GM23338 (cell line): Measurements from ENCODE around the gene ACSF3. TPM values are rescaled to one million over a fixed set of nuclear protein-coding genes. Genes with fewer than 3 reads are reported as not detected.

Experiments
- ATAC-seq: fragments of 200-7000 bp; cut with Tn5 transposase; 3 replicates; pipeline ENCODE4 v1.9.1; 2020
- DNase-seq: peaks from one replicate; pipeline ENCODE4 v3.0.0-alpha.2; 2015; ENCODE audit warnings: low spot score
- H2AFZ ChIP-seq: fragments of 200-600 bp; sonication (generic); 2 replicates; pipeline ENCODE4 v1.8.0; 2016; ENCODE audit warnings: antibody characterized with exemption, mild to moderate bottlenecking, moderate library complexity
- H3F3A ChIP-seq: fragments of 200-600 bp; sonication (generic); replicated peaks from 2 replicates; pipeline ENCODE4 v1.8.0; 2017; ENCODE audit warnings: antibody characterized with exemption, mixed run types, low read depth
- H3K27ac ChIP-seq: fragments of 200-600 bp; sonication (generic); 2 replicates; pipeline ENCODE4 v1.6.1; 2016; ENCODE audit warnings: low read depth
- H3K27me3 ChIP-seq: fragments of 200-600 bp; sonication (generic); 2 replicates; pipeline ENCODE4 v1.8.0; 2016; ENCODE audit warnings: mild to moderate bottlenecking, mixed run types, moderate library complexity; ENCODE audit not compliant: insufficient read depth
- H3K36me3 ChIP-seq: fragments of 200-600 bp; sonication (generic); 2 replicates; pipeline ENCODE4 v1.8.0; 2016; ENCODE audit warnings: mild to moderate bottlenecking; ENCODE audit not compliant: insufficient read depth
- H3K4me1 ChIP-seq: fragments of 200-600 bp; sonication (generic); 2 replicates; pipeline ENCODE4 v1.8.0; 2016; ENCODE audit warnings: mild to moderate bottlenecking, moderate library complexity; ENCODE audit not compliant: insufficient read depth
- H3K4me2 ChIP-seq: fragments of 200-600 bp; sonication (generic); 2 replicates; pipeline ENCODE4 v1.7.1; 2017; ENCODE audit warnings: mixed run types
- H3K4me3 ChIP-seq: fragments of 200-600 bp; sonication (generic); 2 replicates; pipeline ENCODE4 v1.6.1; 2016; ENCODE audit warnings: mixed run types
- H3K79me2 ChIP-seq: fragments of 200-600 bp; sonication (generic); replicated peaks from 2 replicates; pipeline ENCODE4 v1.8.0; 2017; ENCODE audit warnings: mild to moderate bottlenecking; ENCODE audit not compliant: insufficient read depth
- H3K9me2 ChIP-seq: fragments of 200-600 bp; sonication (generic); 2 replicates; pipeline ENCODE4 v1.8.0; 2017; ENCODE audit not compliant: insufficient read depth
- H4K20me1 ChIP-seq: fragments of 200-600 bp; sonication (generic); replicated peaks from 2 replicates; pipeline ENCODE4 v1.8.0; 2017; ENCODE audit warnings: mild to moderate bottlenecking; ENCODE audit not compliant: insufficient read depth
- H3K27ac Mint-ChIP-seq: 2 replicates; pipeline ENCODE4 v1.8.0; 2020; ENCODE audit warnings: inconsistent platforms, mild to moderate bottlenecking, moderate library complexity, mixed read lengths
- H3K27me3 Mint-ChIP-seq: 3 replicates; pipeline ENCODE4 v1.8.0; 2022; ENCODE audit warnings: low read depth, mild to moderate bottlenecking, moderate library complexity, mixed read lengths, inconsistent platforms; ENCODE audit not compliant: insufficient read depth, poor library complexity
- H3K36me3 Mint-ChIP-seq: 3 replicates; pipeline ENCODE4 v1.8.0; 2021; ENCODE audit warnings: low read depth, mild to moderate bottlenecking, inconsistent platforms, moderate library complexity, mixed read lengths
- H3K4me1 Mint-ChIP-seq: 3 replicates; pipeline ENCODE4 v1.8.0; 2020; ENCODE audit warnings: mild to moderate bottlenecking, inconsistent platforms, mixed read lengths
- H3K4me3 Mint-ChIP-seq: 3 replicates; pipeline ENCODE4 v1.8.0; 2021; ENCODE audit warnings: moderate library complexity, mild to moderate bottlenecking, inconsistent platforms, mixed read lengths
- H3K9me3 Mint-ChIP-seq: 3 replicates; pipeline ENCODE4 v1.8.0; 2020; ENCODE audit warnings: moderate library complexity, mild to moderate bottlenecking, inconsistent platforms, mixed read lengths
- CREB1 ChIP-seq: fragments of 250-450 bp; sonication (Bioruptor Pico); IDR thresholded peaks from 2 replicates; pipeline ENCODE4 v1.5.0; 2020; ENCODE audit warnings: low read depth, mild to moderate bottlenecking, moderate library complexity
- CTCF ChIP-seq, 2 experiments: fragments of 200-600 bp in 1 of 2; sonication (generic) in 1 of 2; conservative IDR thresholded peaks; 2 replicates each; pipeline versions ENCODE4 v1.5.1 to v1.6.1; 2016 to 2017; ENCODE audit warnings: antibody characterized with exemption in 2 of 2, low read depth in 2 of 2, mild to moderate bottlenecking in 2 of 2, moderate library complexity in 1 of 2
- ETS1 ChIP-seq: IDR thresholded peaks from 2 replicates; pipeline ENCODE4 v1.6.1; 2016; ENCODE audit warnings: antibody characterized with exemption
- EZH2 ChIP-seq: fragments of 200-600 bp; sonication (generic); IDR thresholded peaks from one replicate; pipeline ENCODE4 v1.8.0; 2017; ENCODE audit warnings: antibody characterized with exemption, mild to moderate bottlenecking, low read depth; ENCODE audit not compliant: unreplicated experiment
- EZH2phosphoT487 ChIP-seq: fragments of 200-600 bp; sonication (generic); IDR thresholded peaks from one replicate; pipeline ENCODE4 v1.8.1; 2018; ENCODE audit warnings: antibody characterized with exemption; ENCODE audit not compliant: unreplicated experiment
- JUNB ChIP-seq: IDR thresholded peaks from one replicate; pipeline ENCODE4 v1.6.1; 2016; ENCODE audit warnings: antibody characterized with exemption; ENCODE audit not compliant: unreplicated experiment
- NANOG ChIP-seq: IDR thresholded peaks from 2 replicates; pipeline ENCODE4 v1.6.1; 2016; ENCODE audit warnings: antibody characterized with exemption, borderline replicate concordance
- POLR2AphosphoS5 ChIP-seq: IDR thresholded peaks from 2 replicates; pipeline ENCODE4 v1.6.1; 2016; ENCODE audit warnings: antibody characterized with exemption, low read depth
- REST ChIP-seq: IDR thresholded peaks from one replicate; pipeline ENCODE4 v1.6.1; 2018; ENCODE audit warnings: antibody characterized with exemption; ENCODE audit not compliant: unreplicated experiment
- STAT1 ChIP-seq: IDR thresholded peaks from one replicate; pipeline ENCODE4 v1.6.1; 2016; ENCODE audit warnings: antibody characterized with exemption; ENCODE audit not compliant: unreplicated experiment
- ZNF114 ChIP-seq: fragments of 250-450 bp; sonication (Bioruptor Pico); IDR thresholded peaks from 2 replicates; pipeline ENCODE4 v1.5.0; 2020; ENCODE audit warnings: mild to moderate bottlenecking, moderate library complexity
- ZNF331 ChIP-seq: fragments of 250-450 bp; sonication (Bioruptor Pico); IDR thresholded peaks from 2 replicates; pipeline ENCODE4 v1.5.0; 2020; ENCODE audit warnings: low read depth, mild to moderate bottlenecking, moderate library complexity
- ZNF462 ChIP-seq: fragments of 250-450 bp; sonication (Bioruptor Pico); IDR thresholded peaks from 2 replicates; pipeline ENCODE4 v1.5.0; 2020; ENCODE audit warnings: mild to moderate bottlenecking, moderate library complexity
- polyA plus RNA-seq: library from polyadenylated mRNA; unstranded; fragments of >200 nt; fragmentation: Nextera tagmentation; extraction: Ambion mirVana; gene quantifications from 2 replicates; pipeline ENCODE4 v1.2.1, GENCODE V29; 2016
- total RNA-seq: library from RNA; depleted of rRNA; stranded (reverse); fragments of >200 nt; shearing (Covaris generic); gene quantifications from 2 replicates; pipeline ENCODE4 v1.2.3, GENCODE V29; 2014

Gene ACSF3
- total and polyA plus RNA-seq, 2 experiments from 2014 or later, result 12.8 to 23.1 TPM

- TF ChIP-seq REST (no peak), ETS1 (no peak), STAT1 (no peak), POLR2AphosphoS5 (no peak), JUNB (no peak), ZNF462 (no peak), EZH2 (no peak), ZNF331 (no peak), CREB1 (CRISPR knock-in tag) (no peak), CTCF (conservative IDR thresholded peaks at IDR 0.05; ENCODE audit: low read depth in 2 of 2) (no peak), EZH2phosphoT487 (no peak), ZNF114 (no peak), NANOG (no peak)
- no peak overlapping the region for H3K4me3 Mint-ChIP-seq
- peaks cover 5% of the 10 kb centered on the region for H3K27me3 Mint-ChIP-seq
- H3K27ac Mint-ChIP-seq, result no peak overlapping the region
- Histone ChIP-seq H3K36me3 (no peaks in the 10 kb centered on the region), H3K4me1 (no peaks in the 10 kb centered on the region), H3K27ac (no peak overlapping the region), H4K20me1 (no peaks in the 10 kb centered on the region; the same call in 1 of the 2 replicates), H3K27me3 (no peaks in the 10 kb centered on the region), H2AFZ (no peak overlapping the region), H3K4me3 (no peak overlapping the region), H3K79me2 (no peaks in the 10 kb centered on the region), H3K9me2 (0 out of 2 replicates have a peak, but pooled peaks cover 6% of the 10 kb centered on the region), H3F3A (peaks cover 17% of the 10 kb centered on the region), H3K4me2 (no peak overlapping the region)
- no peaks in the 10 kb centered on the region; the same call in 2 of the 3 replicates for H3K36me3 Mint-ChIP-seq
- no peaks in the 10 kb centered on the region for H3K4me1 Mint-ChIP-seq
- DNase-seq (no peak), ATAC-seq (no peak)
- H3K9me3 Mint-ChIP-seq, result peaks cover 21% of the 10 kb centered on the region
Measured at GRCh38 chr16:89161763-89162713, 68.4 kb downstream of the ACSF3 start.
